H1 (cell line): ENCODE measurements around the gene CCDC73. TPM values are rescaled to one million over a fixed set of nuclear protein-coding genes. Genes with fewer than 3 reads are reported as not detected.

Experiments used
- BCL11A ChIP-seq, 2 experiments: IDR thresholded peaks; one replicate each; pipeline ENCODE4 v1.6.1; 2011; ENCODE audit warnings: low read depth in 2 of 2, low read length in 2 of 2, mild to moderate bottlenecking in 2 of 2
- EP300 ChIP-seq, 2 experiments: IDR thresholded peaks; 1 replicate in 1 of 2; 2 replicates in 1 of 2; pipeline ENCODE4 v1.6.1; 2011 to 2012; ENCODE audit warnings: low read depth in 2 of 2, low read length in 2 of 2, mild to moderate bottlenecking in 2 of 2, borderline replicate concordance in 1 of 2, inconsistent platforms in 1 of 2, moderate library complexity in 1 of 2
- NRF1 ChIP-seq: IDR thresholded peaks from 2 replicates; pipeline ENCODE4 v1.6.1; 2011; ENCODE audit warnings: mild to moderate bottlenecking, low read depth, low read length, improper control_type of control experiment
- POU5F1 ChIP-seq: IDR thresholded peaks from 2 replicates; pipeline ENCODE4 v1.6.1; 2011; ENCODE audit warnings: low read depth, mild to moderate bottlenecking, low read length, moderate library complexity
- RNF2 ChIP-seq: fragments of 200-900, 300-1000 bp; sonication (generic); IDR thresholded peaks from 2 replicates; pipeline ENCODE4 v1.7.1; 2016; ENCODE audit warnings: borderline replicate concordance, low read depth, mild to moderate bottlenecking, antibody characterized with exemption, low read length; ENCODE audit not compliant: poor library complexity, severe bottlenecking; ENCODE audit errors: missing control alignments
- SRF ChIP-seq: IDR thresholded peaks from 2 replicates; pipeline ENCODE4 v1.6.1; 2011; ENCODE audit warnings: mild to moderate bottlenecking, low read depth, low read length, moderate library complexity
- TBP ChIP-seq: IDR thresholded peaks from 2 replicates; pipeline ENCODE4 v1.6.1; 2011; ENCODE audit warnings: low read depth, low read length, improper control_type of control experiment
- TEAD4 ChIP-seq: IDR thresholded peaks from 2 replicates; pipeline ENCODE4 v1.6.1; 2012; ENCODE audit warnings: low read depth, low read length, inconsistent platforms, mixed read lengths
- polyA plus RNA-seq, 7 experiments: library from polyadenylated mRNA; depleted of rRNA in 3 of 7; stranded (reverse) in 5 of 7; unstranded in 2 of 7; fragments of >200 nt in 5 of 7; fragments of 200-250 nt in 2 of 7; gene quantifications; 1 replicate in 5 of 7; 2 replicates in 1 of 7; 4 replicates in 1 of 7; pipeline versions ENCODE4 v1.2.1 to v1.2.3, GENCODE V29; 2011 to 2013; ENCODE audit warnings: missing spikeins in 2 of 7, mixed read lengths in 2 of 7
- total RNA-seq: library from RNA; stranded (reverse); fragmentation: NEBNext Ultra II Directional; extraction: Animal tissue kit (Norgen Biotek cat#: 25700); gene quantifications from 2 replicates; pipeline ENCODE4 v1.2.1, GENCODE V29; 2021

The CCDC73 gene
- total and polyA plus RNA-seq, 2 of the 8 experiments (the other 6 are each of a cell fraction or from before 2014, with no cell fraction given) = not detected

DNA sequence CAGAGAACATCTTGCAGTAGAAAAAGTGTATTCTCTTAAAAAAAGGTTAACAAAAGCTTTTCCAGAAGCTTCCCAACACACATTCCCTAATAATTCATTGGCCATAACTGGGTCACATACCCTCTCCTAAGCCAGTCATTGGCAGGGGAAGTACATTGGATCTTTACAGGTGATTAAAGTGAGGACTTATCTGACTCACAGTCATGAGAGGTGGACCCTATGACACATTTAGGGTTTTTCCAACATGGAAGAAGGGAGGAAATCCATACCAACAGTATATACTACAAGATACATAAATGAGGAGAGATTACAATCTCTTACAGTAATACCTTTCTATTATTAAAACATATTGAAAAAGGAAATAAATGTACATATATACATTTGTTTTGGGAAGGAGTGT lies 72.2 kb downstream of the CCDC73 start (continued):
- TF ChIP-seq EP300 (IDR thresholded peaks at IDR 0.05; ENCODE audit: borderline replicate concordance in 1 of 2, low read depth in 2 of 2, low read length in 2 of 2) = no peak
- TF ChIP-seq BCL11A (IDR thresholded peaks at IDR 0.05; ENCODE audit: low read depth in 2 of 2, low read length in 2 of 2) = no peak
- no peak for TF ChIP-seq NRF1
- no peak for TF ChIP-seq POU5F1
- TF ChIP-seq TEAD4 = no peak
- TF ChIP-seq TBP = no peak
- no peak for TF ChIP-seq SRF
- no peak for TF ChIP-seq RNF2
